ENCODE measurements around the gene SWT1.
"Not testable (repeated sequence)": the region's sequence is repeated elsewhere in the genome, so short reads cannot be mapped to it uniquely, and the experiment has no call there.

Gene SWT1

DNA sequence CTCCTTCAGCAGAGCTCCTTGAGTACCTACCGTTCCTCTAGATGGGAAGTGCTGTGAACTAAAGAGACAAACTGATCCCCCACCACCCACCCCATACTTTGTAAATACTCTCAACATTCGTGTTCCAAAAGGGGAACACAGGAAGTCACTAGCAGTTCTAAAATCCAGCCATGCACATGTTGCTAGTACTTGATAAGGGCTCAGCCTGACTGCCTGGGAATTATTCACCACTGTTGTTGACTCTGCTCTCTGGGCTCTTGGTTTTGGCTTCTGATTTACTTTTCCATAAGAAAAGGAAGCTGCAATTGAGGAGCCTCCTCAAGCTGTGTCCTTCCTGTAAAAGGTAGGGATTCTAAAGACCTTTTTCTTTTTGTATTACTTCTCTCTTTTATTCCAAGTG lies 92.6 kb downstream of the SWT1 start:
- no peak overlapping the region for H3K4me3 Mint-ChIP-seq
- no peaks in the 10 kb centered on the region for H3K36me3 Mint-ChIP-seq
- H3K4me1 Mint-ChIP-seq (ENCODE audit: low read depth) = peaks cover 14% of the 10 kb centered on the region
- no peaks in the 10 kb centered on the region for H3K9me3 Mint-ChIP-seq (ENCODE audit: low read depth)
- no peak overlapping the region for H3K27ac Mint-ChIP-seq
- no peaks in the 10 kb centered on the region for H3K27me3 Mint-ChIP-seq

DNA sequence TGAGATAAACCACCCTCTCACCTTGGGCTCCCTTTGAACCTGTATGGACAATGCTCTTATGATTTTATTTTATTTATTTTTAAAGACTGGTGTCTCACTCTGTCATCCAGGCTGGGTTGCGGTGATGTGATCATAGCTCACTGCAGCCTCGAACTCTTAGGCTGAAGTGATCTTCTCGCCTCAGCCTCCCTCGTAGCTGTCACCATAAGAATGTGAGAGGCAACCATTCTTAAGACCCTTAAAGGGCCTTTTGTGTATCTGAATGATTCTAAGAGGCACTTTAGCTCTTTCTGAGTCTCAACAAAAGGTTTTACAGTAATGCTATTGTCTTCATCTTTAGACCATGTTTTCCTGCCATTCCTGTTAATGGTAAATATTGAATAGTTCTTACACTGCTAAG lies 93.1 kb downstream of the SWT1 start:
- Mint-ChIP-seq H3K9me3 (ENCODE audit: low read depth) (no peaks in the 10 kb centered on the region), H3K27me3 (no peaks in the 10 kb centered on the region), H3K4me3 (no peak overlapping the region), H3K36me3 (no peaks in the 10 kb centered on the region), H3K27ac (no peak overlapping the region), H3K4me1 (ENCODE audit: low read depth) (peaks cover 14% of the 10 kb centered on the region)

DNA sequence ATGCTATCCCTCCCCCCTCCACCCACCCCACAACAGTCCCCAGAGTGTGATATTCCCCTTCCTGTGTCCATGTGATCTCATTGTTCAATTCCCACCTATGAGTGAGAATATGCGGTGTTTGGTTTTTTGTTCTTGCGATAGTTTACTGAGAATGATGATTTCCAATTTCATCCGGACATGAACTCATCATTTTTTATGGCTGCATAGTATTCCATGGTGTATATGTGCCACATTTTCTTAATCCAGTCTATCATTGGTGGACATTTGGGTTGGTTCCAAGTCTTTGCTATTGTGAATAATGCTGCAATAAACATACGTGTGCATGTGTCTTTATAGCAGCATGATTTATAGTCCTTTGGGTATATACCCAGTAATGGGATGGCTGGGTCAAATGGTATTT lies 95.0 kb downstream of the SWT1 start:
- H3K27me3 Mint-ChIP-seq; H3K9me3 Mint-ChIP-seq (ENCODE audit: low read depth); H3K36me3 Mint-ChIP-seq; H3K27ac Mint-ChIP-seq; H3K4me3 Mint-ChIP-seq: not testable (repeated sequence)
- H3K4me1 Mint-ChIP-seq (ENCODE audit: low read depth) = peaks cover 16% of the 10 kb centered on the region

DNA sequence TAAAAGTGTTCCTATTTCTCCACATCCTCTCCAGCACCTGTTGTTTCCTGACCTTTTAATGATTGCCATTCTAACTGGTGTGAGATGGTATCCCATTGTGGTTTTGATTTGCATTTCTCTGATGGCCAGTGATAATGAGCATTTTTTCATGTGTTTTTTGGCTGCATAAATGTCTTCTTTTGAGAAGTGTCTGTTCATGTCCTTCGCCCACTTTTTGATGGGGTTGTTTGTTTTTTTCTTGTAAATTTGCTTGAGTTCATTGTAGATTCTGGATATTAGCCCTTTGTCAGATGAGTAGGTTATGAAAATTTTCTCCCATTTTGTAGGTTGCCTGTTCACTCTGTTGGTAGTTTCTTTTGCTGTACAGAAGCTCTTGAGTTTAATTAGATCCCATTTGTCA lies 95.4 kb downstream of the SWT1 start:
- not testable (repeated sequence) for H3K27ac Mint-ChIP-seq; H3K36me3 Mint-ChIP-seq; H3K9me3 Mint-ChIP-seq (ENCODE audit: low read depth); H3K27me3 Mint-ChIP-seq; H3K4me3 Mint-ChIP-seq
- peaks cover 16% of the 10 kb centered on the region for H3K4me1 Mint-ChIP-seq (ENCODE audit: low read depth)

DNA sequence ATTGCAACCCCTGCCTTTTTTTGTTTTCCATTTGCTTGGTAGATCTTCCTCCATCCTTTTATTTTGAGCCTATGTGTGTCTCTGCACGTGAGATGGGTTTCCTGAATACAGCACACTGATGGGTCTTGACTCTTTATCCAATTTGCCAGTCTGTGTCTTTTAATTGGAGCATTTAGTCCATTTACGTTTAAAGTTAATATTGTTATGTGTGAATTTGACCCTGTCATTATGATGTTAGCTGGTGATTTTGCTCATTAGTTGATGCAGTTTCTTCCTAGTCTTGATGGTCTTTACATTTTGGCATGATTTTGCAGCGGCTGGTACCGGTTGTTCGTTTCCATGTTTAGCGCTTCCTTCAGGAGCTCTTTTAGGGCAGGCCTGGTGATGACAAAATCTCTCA lies 98.6 kb downstream of the SWT1 start:
- H3K27me3 Mint-ChIP-seq; H3K36me3 Mint-ChIP-seq; H3K4me3 Mint-ChIP-seq; H3K9me3 Mint-ChIP-seq (ENCODE audit: low read depth); H3K27ac Mint-ChIP-seq: not testable (repeated sequence)
- H3K4me1 Mint-ChIP-seq (ENCODE audit: low read depth) = peaks cover 19% of the 10 kb centered on the region

DNA sequence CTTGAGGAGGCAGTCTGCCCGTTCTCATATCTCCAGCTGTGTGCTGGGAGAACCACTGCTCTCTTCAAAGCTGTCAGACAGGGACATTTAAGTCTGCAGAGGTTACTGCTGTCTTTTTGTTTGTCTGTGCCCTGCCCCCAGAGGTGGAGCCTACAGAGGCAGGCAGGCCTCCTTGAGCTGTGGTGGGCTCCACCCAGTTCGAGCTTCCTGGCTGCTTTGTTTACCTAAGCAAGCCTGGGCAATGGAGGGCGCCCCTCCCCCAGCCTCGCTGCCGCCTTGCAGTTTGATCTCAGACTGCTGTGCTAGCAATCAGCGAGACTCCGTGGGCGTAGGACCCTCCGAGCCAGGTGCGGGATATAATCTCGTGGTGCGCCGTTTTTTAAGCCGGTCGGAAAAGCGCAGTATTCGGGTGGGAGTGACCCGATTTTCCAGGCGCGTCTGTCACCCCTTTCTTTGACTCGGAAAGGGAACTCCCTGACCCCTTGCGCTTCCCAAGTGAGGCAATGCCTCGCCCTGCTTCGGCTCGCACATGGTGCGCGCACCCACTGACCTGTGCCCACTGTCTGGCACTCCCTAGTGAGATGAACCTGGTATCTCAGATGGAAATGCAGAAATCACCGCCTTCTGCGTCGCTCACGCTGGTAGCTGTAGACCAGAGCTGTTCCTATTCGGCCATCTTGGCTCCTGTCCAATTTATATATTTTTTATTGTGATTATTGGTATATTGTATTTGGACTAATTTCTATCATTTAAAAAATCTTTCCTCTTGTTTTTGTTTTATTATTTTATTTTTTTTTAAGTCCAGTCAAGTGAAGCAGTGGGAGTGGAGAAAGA lies 100.4 kb downstream of the SWT1 start:
- H3K4me1 Mint-ChIP-seq (ENCODE audit: low read depth) = peaks cover 19% of the 10 kb centered on the region
- peaks cover 14% of the 10 kb centered on the region for H3K36me3 Mint-ChIP-seq
- not testable (repeated sequence) for H3K27ac Mint-ChIP-seq

DNA sequence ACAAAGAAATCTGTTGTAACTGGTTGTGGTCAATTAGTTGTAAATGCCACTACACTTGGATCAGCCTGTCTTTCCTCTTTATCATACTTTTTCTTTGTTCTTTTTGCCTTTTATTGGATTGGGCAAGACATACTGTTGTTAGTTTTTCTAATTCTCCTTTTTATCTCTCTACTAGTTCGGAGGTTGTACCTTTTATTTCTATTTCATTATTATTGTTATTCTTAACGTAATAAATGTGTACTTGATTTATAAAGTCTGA lies 100.9 kb downstream of the SWT1 start:
- peaks cover 8% of the 10 kb centered on the region for H3K9me3 Mint-ChIP-seq (ENCODE audit: low read depth)
- H3K27ac Mint-ChIP-seq = no peak overlapping the region

More for the DNA sequence above, 100.4 kb downstream of the SWT1 start:
- not testable (repeated sequence) for H3K27me3 Mint-ChIP-seq; H3K9me3 Mint-ChIP-seq (ENCODE audit: low read depth)
- H3K4me3 Mint-ChIP-seq = peak overlapping the region; percentile 30

DNA sequence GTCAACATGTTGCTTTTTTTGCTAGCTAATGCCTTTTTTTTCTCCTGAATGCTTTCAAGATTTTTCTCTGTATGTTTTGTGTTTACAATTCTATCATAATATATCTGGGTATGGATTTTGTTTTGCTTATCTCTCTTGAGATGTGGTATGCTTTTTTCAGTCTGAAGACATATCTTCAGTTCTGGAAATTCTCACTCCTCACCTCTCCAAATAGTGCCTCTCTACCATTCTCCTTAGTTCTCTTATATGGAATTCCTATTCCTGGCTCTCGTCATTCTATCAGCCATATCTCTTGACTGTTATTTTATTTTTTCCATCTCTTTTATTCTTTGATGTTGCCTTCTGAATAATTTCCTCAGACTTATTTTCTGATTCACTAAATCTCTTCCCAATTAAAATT lies 101.7 kb downstream of the SWT1 start:
- Mint-ChIP-seq H3K4me3 (no peak overlapping the region), H3K9me3 (ENCODE audit: low read depth) (peaks cover 8% of the 10 kb centered on the region), H3K27ac (no peak overlapping the region), H3K27me3 (no peaks in the 10 kb centered on the region), H3K4me1 (ENCODE audit: low read depth) (peaks cover 19% of the 10 kb centered on the region), H3K36me3 (peaks cover 16% of the 10 kb centered on the region)

More for the DNA sequence above, 100.9 kb downstream of the SWT1 start:
- Mint-ChIP-seq H3K4me1 (ENCODE audit: low read depth) (peaks cover 19% of the 10 kb centered on the region), H3K4me3 (peak overlapping the region; percentile 30), H3K27me3 (no peaks in the 10 kb centered on the region), H3K36me3 (peaks cover 14% of the 10 kb centered on the region)

DNA sequence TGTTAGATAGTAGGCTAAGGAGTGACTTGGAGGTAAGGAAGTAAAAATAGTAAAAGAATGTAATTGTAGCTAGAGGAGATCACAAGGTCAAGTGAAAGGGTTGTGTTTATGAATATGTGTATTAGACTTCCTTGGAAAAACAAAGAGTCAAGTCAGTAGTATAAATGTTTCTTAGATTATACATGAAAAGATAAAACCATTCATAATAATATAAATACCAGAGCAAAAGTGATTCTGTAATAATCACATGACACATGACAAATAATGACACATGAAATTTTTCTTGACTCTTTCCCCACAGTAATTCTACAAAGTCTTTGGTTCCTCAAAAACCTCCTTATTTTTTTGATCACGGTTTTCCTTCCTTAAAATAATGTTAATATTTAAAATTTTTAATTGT lies 103.6 kb downstream of the SWT1 start:
- peaks cover 16% of the 10 kb centered on the region for H3K36me3 Mint-ChIP-seq
- H3K9me3 Mint-ChIP-seq (ENCODE audit: low read depth) = peaks cover 8% of the 10 kb centered on the region
- no peak overlapping the region for H3K4me3 Mint-ChIP-seq
- H3K27ac Mint-ChIP-seq = no peak overlapping the region
- peaks cover 19% of the 10 kb centered on the region for H3K4me1 Mint-ChIP-seq (ENCODE audit: low read depth)
- H3K27me3 Mint-ChIP-seq = no peaks in the 10 kb centered on the region

DNA sequence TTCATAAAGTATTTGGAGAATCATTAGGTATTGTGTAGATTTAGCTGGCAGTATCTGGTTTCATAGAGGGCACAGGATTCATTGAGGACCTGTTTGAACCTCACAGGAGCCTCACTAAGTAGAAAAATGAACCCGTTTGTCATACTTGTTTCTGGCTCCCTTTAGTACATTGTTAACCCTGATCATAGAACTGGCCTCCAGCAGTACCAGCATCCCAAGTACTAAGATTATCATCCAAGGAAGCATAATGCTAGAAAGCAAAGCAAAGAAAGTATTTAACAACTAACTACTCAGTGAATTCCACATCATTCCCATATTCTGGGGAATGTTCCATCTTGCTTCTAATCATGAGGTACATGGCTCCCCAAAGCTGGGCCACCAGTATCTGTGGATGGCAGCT lies 105.2 kb downstream of the SWT1 start:
- Mint-ChIP-seq H3K4me3 (no peak overlapping the region), H3K27ac (no peak overlapping the region), H3K27me3 (no peaks in the 10 kb centered on the region), H3K9me3 (ENCODE audit: low read depth) (peaks cover 8% of the 10 kb centered on the region), H3K4me1 (ENCODE audit: low read depth) (peaks cover 16% of the 10 kb centered on the region), H3K36me3 (peaks cover 16% of the 10 kb centered on the region)

DNA sequence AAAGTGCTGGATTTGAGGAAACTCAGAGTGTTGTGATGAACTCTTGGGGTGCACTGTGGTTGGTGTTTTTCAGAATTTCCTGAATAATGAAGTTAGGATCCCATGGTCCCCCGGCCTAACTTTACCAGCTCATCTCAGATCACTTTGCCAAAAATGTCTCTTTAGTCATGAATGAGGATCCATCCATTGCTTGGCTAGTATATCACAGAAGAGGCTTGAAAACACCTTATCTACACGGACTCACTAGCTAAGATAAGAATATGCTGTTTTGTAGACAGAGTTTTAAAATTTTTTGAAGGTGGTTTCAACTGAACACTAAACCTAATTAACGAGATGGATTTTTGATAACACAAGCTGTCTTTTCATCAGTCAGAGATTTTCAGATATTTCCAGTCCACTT lies 106.3 kb downstream of the SWT1 start:
- Mint-ChIP-seq H3K27me3 (no peaks in the 10 kb centered on the region), H3K4me1 (ENCODE audit: low read depth) (peaks cover 7% of the 10 kb centered on the region), H3K27ac (no peak overlapping the region), H3K9me3 (ENCODE audit: low read depth) (peaks cover 8% of the 10 kb centered on the region), H3K36me3 (peaks cover 16% of the 10 kb centered on the region), H3K4me3 (no peak overlapping the region)

DNA sequence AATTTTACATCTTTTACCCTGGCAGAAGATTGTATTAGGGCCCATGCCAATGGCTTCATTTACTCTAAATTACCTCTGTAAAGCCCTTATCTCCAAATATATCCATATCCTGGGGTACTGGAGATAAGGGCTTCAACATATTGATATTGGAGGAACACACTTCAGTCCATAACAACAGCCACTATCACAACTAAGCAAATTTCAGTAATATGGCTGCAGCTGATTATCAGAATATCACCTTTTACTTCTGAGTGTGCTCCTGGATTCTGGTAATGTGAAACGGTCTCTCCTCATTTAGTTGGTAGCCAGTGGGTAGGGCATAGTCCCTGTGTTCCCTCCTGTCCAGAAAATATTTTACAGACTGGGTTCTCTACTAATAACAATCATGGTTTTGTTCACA lies 106.8 kb downstream of the SWT1 start:
- Mint-ChIP-seq H3K4me1 (ENCODE audit: low read depth) (peaks cover 2% of the 10 kb centered on the region), H3K4me3 (no peak overlapping the region), H3K27me3 (no peaks in the 10 kb centered on the region), H3K9me3 (ENCODE audit: low read depth) (peaks cover 8% of the 10 kb centered on the region), H3K27ac (no peak overlapping the region), H3K36me3 (peaks cover 14% of the 10 kb centered on the region)

DNA sequence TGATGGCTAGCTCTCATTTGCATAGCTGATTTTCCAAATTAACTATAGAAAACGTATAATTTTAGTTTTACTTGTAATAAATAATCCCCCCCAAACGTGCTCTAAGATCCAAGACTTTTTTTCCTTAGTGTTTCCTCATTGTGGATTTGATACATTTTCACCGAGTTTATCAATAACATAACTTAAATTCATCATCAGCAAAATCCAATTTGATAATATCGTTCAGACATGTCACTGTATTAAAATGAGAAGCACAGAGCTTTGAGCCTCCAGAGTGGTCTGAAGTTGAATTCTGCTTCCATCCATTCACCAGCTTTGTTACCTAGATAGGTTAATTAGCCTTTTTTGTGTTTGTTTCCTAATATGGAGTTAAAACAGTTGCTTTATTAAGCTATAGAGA lies 108.3 kb downstream of the SWT1 start:
- H3K4me1 Mint-ChIP-seq (ENCODE audit: low read depth) = peaks cover 1% of the 10 kb centered on the region
- H3K27ac Mint-ChIP-seq = no peak overlapping the region
- H3K9me3 Mint-ChIP-seq (ENCODE audit: low read depth) = peaks cover 2% of the 10 kb centered on the region
- no peak overlapping the region for H3K4me3 Mint-ChIP-seq
- H3K27me3 Mint-ChIP-seq = no peaks in the 10 kb centered on the region
- H3K36me3 Mint-ChIP-seq = peaks cover 8% of the 10 kb centered on the region

DNA sequence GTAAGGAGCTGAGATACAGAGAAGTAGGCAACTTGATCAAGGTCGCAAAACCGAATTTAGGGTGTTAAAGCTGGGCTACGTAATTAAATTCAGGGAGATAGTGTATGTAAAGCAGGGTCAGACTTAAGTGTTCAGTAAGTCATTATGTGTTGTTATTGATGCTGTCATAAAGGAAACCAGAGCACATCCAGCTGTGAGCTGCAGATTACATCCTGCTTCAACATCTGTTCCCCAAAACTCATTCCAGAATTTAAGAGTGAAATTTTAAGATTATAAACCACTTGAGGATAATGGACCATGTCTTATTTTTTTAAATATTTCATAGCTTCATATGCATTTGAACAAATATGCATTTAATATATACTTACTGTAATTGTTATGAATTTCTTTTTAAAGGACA lies 110.3 kb downstream of the SWT1 start:
- H3K27me3 Mint-ChIP-seq = no peaks in the 10 kb centered on the region
- no peaks in the 10 kb centered on the region for H3K9me3 Mint-ChIP-seq (ENCODE audit: low read depth)
- peaks cover 2% of the 10 kb centered on the region for H3K36me3 Mint-ChIP-seq
- H3K27ac Mint-ChIP-seq = no peak overlapping the region
- H3K4me3 Mint-ChIP-seq = no peak overlapping the region
- H3K4me1 Mint-ChIP-seq (ENCODE audit: low read depth) = no peaks in the 10 kb centered on the region

DNA sequence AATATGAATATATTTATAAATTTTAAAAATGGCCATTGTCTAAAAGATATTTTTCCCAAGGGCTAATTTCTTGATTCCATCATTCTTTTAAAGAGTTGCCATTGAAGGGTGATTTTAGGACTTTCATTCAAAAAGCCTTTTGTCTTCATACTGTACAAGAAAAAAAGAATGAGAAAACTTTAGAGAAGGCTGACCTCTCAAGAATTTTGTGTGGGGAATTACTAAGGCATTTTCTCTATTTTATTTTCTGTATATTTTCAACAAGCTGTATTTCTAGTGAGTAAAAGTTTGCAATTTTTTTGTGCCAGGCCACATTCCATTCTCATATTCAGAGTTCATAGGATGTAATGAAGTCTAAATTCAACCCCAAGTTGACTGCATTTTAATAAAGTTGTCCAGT lies 110.7 kb downstream of the SWT1 start:
- Mint-ChIP-seq H3K9me3 (ENCODE audit: low read depth) (no peaks in the 10 kb centered on the region), H3K4me1 (ENCODE audit: low read depth) (no peaks in the 10 kb centered on the region), H3K27ac (no peak overlapping the region), H3K36me3 (peaks cover 2% of the 10 kb centered on the region), H3K4me3 (no peak overlapping the region), H3K27me3 (no peaks in the 10 kb centered on the region)

DNA sequence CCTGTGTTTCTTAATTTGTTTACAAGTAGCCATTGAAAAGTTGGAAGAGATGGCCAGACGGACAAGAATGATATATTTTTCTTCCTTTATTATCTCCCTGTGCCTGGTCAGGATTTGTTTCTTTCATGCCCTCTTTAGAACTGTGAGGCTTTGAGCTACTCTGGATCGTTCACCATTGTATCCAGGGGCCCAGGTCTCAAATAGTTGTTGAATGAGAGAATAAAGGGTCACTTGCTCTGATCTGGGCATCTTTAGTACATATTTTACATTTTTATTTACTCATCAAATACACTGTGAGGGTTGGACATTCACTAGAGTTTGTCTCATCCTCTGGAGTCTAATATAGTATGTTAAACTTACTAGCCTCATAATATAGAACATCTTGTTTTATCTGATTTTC lies 111.4 kb downstream of the SWT1 start:
- Mint-ChIP-seq H3K4me1 (ENCODE audit: low read depth) (no peaks in the 10 kb centered on the region), H3K4me3 (no peak overlapping the region), H3K9me3 (ENCODE audit: low read depth) (no peaks in the 10 kb centered on the region), H3K36me3 (peaks cover 2% of the 10 kb centered on the region), H3K27ac (no peak overlapping the region), H3K27me3 (no peaks in the 10 kb centered on the region)
